ENCODE measurements around the gene DNLZ. TPM values are rescaled to one million over a fixed set of nuclear protein-coding genes. Genes with fewer than 3 reads are reported as not detected.

Gene DNLZ
- total RNA-seq, 2 donors from 2014 or later, result 24.1 to 31.3 TPM

GRCh38 chr9:136393531-136393930 is 30.0 kb upstream of the DNLZ start:
- peaks cover 9% of the 10 kb centered on the region for H3K4me1 ChIP-seq
- no peaks in the 10 kb centered on the region for H3K27me3 ChIP-seq
- no peak overlapping the region for H3K4me3 ChIP-seq
- intact Hi-C loops (cut with DNase I), result no loop called here
- DNase-seq (no peak), ATAC-seq (no peak)
- WGBS, 2 donors, result 87 to 91% methylated on average over 10 to 17 of the region's 17 CpGs
- H3K27ac ChIP-seq, result no peak overlapping the region
- TF ChIP-seq CTCF (IDR thresholded peaks at IDR 0.05), result no peak
- no peak for TF ChIP-seq POLR2A (IDR thresholded peaks at IDR 0.05)
- H3K9me3 ChIP-seq, result no peaks in the 10 kb centered on the region
- H3K36me3 ChIP-seq (replicated peaks in 1 of 2; ENCODE audit: insufficient read depth in 1 of 2, low read depth in 2 of 2), result peaks cover 0 to 36% of the 10 kb centered on the region in 2 donors

GRCh38 chr9:136392538-136393449 is 29.2 kb upstream of the DNLZ start:
- H3K36me3 ChIP-seq (replicated peaks in 1 of 2; ENCODE audit: insufficient read depth in 1 of 2, low read depth in 2 of 2), result peaks cover 0 to 40% of the 10 kb centered on the region in 2 donors
- H3K4me1 ChIP-seq, result peaks cover 1% of the 10 kb centered on the region
- no peak for TF ChIP-seq CTCF (IDR thresholded peaks at IDR 0.05)
- no peak for TF ChIP-seq POLR2A (IDR thresholded peaks at IDR 0.05)
- H3K9me3 ChIP-seq, result no peaks in the 10 kb centered on the region
- intact Hi-C loops (cut with DNase I), result no loop called here
- no peak overlapping the region for H3K27ac ChIP-seq
- ATAC-seq (no peak), DNase-seq (no peak)
- 86 to 90% methylated on average over 2 to 19 of the region's 21 CpGs for WGBS, 2 donors
- no peaks in the 10 kb centered on the region for H3K27me3 ChIP-seq
- H3K4me3 ChIP-seq, result no peak overlapping the region

GRCh38 chr9:136391737-136392537 is 28.4 kb upstream of the DNLZ start:
- H3K4me1 ChIP-seq, result no peaks in the 10 kb centered on the region
- intact Hi-C loops (cut with DNase I), result no loop called here
- ATAC-seq, result no peak
- peaks cover 0 to 41% of the 10 kb centered on the region in 2 donors for H3K36me3 ChIP-seq (replicated peaks in 1 of 2; ENCODE audit: insufficient read depth in 1 of 2, low read depth in 2 of 2)
- H3K27me3 ChIP-seq, result no peaks in the 10 kb centered on the region
- no peak for TF ChIP-seq POLR2A (IDR thresholded peaks at IDR 0.05)
- TF ChIP-seq CTCF (IDR thresholded peaks at IDR 0.05), result no peak
- no peak overlapping the region for H3K27ac ChIP-seq
- WGBS, 2 donors, result 84 to 91% methylated on average over 13 to 28 of the region's 28 CpGs
- H3K9me3 ChIP-seq, result no peaks in the 10 kb centered on the region
- peak in 1 of 4 donors; percentile 9 for DNase-seq
- no peak overlapping the region for H3K4me3 ChIP-seq

- ATAC-seq (no peak), DNase-seq (no peak)
- Histone ChIP-seq H3K27ac (no peak overlapping the region), H3K4me1 (no peaks in the 10 kb centered on the region), H3K9me3 (no peaks in the 10 kb centered on the region), H3K27me3 (no peaks in the 10 kb centered on the region), H3K4me3 (no peak overlapping the region), H3K36me3 (replicated peaks in 1 of 2; ENCODE audit: insufficient read depth in 1 of 2, low read depth in 2 of 2) (peaks cover 4 to 23% of the 10 kb centered on the region in 2 donors)
- no peak for TF ChIP-seq POLR2A (IDR thresholded peaks at IDR 0.05)
- TF ChIP-seq CTCF (IDR thresholded peaks at IDR 0.05), result no peak
- intact Hi-C loops (cut with DNase I), result no loop called here
- WGBS, 2 donors, result 88 to 89% methylated on average over 12 to 14 of the region's 14 CpGs
These were observed 25.9 kb upstream of the DNLZ start for GRCh38 chr9:136389396-136389795.
